Right lobe of liver (tissue), 6 donors: Measurements from ENCODE around the gene IBSP. TPM values are rescaled to one million over a fixed set of nuclear protein-coding genes. Genes with fewer than 3 reads are reported as not detected.

ENCODE experiments used
- ATAC-seq, 4 donors: fragments of 200-7000 bp; cut with Tn5 transposase; one replicate each; pipeline ENCODE4 v1.9.1; 2020; ENCODE audit warnings: mild to moderate bottlenecking in 4 of 4, moderate library complexity in 4 of 4
- DNase-seq, 3 donors: peaks; one replicate each; pipeline ENCODE4 v3.0.0-alpha.2; 2020
- H3K27ac ChIP-seq, 3 donors: fragments of 200-600 bp; one replicate each; pipeline ENCODE4 v1.8.0; 2022
- H3K27me3 ChIP-seq, 2 donors: fragments of 200-600 bp; one replicate each; pipeline ENCODE4 v1.8.0; 2022
- H3K36me3 ChIP-seq, 4 donors: fragments of 200-600 bp; sonication (generic) in 1 of 4; one replicate each; pipeline versions ENCODE4 v1.5.1 to v1.8.0; 2017 to 2022; ENCODE audit warnings: control low read depth in 1 of 4
- H3K4me1 ChIP-seq, 4 donors: fragments of 200-600 bp; sonication (generic) in 1 of 4; one replicate each; pipeline versions ENCODE4 v1.5.1 to v1.8.0; 2017 to 2022; ENCODE audit warnings: control low read depth in 1 of 4
- H3K4me3 ChIP-seq, 3 donors: fragments of 200-600 bp; one replicate each; pipeline ENCODE4 v1.8.0; 2022
- H3K9me3 ChIP-seq, 4 donors: fragments of 200-600 bp; sonication (generic) in 1 of 4; one replicate each; pipeline versions ENCODE4 v1.5.1 to v1.8.0; 2017 to 2022; ENCODE audit warnings: control low read depth in 1 of 4
- CTCF ChIP-seq, 4 donors: fragments of 200-600 bp in 3 of 4; fragments of 450-650 bp in 1 of 4; IDR thresholded peaks; one replicate each; pipeline versions ENCODE4 v1.5.1 to v1.8.0; 2016 to 2022; ENCODE audit warnings: antibody characterized with exemption in 4 of 4, mild to moderate bottlenecking in 2 of 4
- POLR2A ChIP-seq: fragments of 450-650 bp; IDR thresholded peaks from one replicate; pipeline ENCODE4 v1.6.1; 2017; ENCODE audit warnings: antibody characterized with exemption, mild to moderate bottlenecking
- WGBS: methylation state at CpG from one replicate; pipeline ENCODE4 v1.1.6; 2018; ENCODE audit warnings: low coverage, low lambda C conversion rate; ENCODE audit not compliant: insufficient coverage; ENCODE audit errors: missing lambda C conversion rate; 5-methylcytosine and 5-hydroxymethylcytosine counted together
- intact Hi-C, 2 donors: fragments of 100-400 bp; cut with DNase I; formaldehyde crosslinking; loops; one replicate each; pipeline versions ENCODE4 v1.11.2 to v1.14.1; 2022
- total RNA-seq, 6 experiments: library from RNA; depleted of rRNA in 2 of 6; stranded (reverse); fragments of >200 nt in 2 of 6; fragmentation: NEBNext Ultra II Directional in 3 of 6; extraction: Animal tissue kit (Norgen Biotek cat#: 25700) in 3 of 6; gene quantifications; one replicate each; pipeline versions ENCODE4 v1.1.0 to v1.2.4, GENCODE V29; 2016 to 2023
- donor health status: DM: no; HTN: yes; CAD: no.
- donor health status: DM: no; HTN: no; CAD: no.
- donor health status: DM: no; HTN: no; CAD: no.
- donor health status: DM: no; HTN: yes; CAD: no.
- donor health status: DM: no; HTN: yes; CAD: no.

Gene IBSP
- total RNA-seq, 6 experiments from 2014 or later: not detected

- H3K9me3 ChIP-seq: no peaks in the 10 kb centered on the region
- H3K27ac ChIP-seq: no peak overlapping the region
- no peaks in the 10 kb centered on the region for H3K36me3 ChIP-seq
- WGBS: 35% methylated on average over 3 of the region's 4 CpGs
- ATAC-seq: peak in 3 of 4 donors; percentile 17 to 29 (median 27)
- H3K4me1 ChIP-seq: peaks cover 0 to 20% (median 0%) of the 10 kb centered on the region in 4 donors
- DNase-seq: no peak
- TF ChIP-seq CTCF (IDR thresholded peaks at IDR 0.05): no peak
- no peak for TF ChIP-seq POLR2A
- no peak overlapping the region for H3K4me3 ChIP-seq
- no peaks in the 10 kb centered on the region for H3K27me3 ChIP-seq
- intact Hi-C loops: loop anchor here (5.0 to 10.0 kb wide), 3 partner anchors 115 to 165 kb away; no protein-coding TSS in a partner anchor
Measured at GRCh38 chr4:87849612-87850011, 50.3 kb downstream of the IBSP start.

GRCh38 chr4:87851332-87851731 lies 52.0 kb downstream of the IBSP start:
- ATAC-seq (peak; percentile 22 to 49 (median 39)), DNase-seq (peak in 1 of 3 donors; percentile 36)
- no peak for TF ChIP-seq CTCF (IDR thresholded peaks at IDR 0.05)
- no peak for TF ChIP-seq POLR2A
- 66% methylated on average over 8 of the region's 8 CpGs for WGBS
- Histone ChIP-seq H3K27me3 (no peaks in the 10 kb centered on the region), H3K36me3 (no peaks in the 10 kb centered on the region), H3K27ac (peak overlapping the region in 1 of 3 donors; percentile 30), H3K4me3 (no peak overlapping the region), H3K4me1 (peaks cover 0 to 20% (median 0%) of the 10 kb centered on the region in 4 donors), H3K9me3 (no peaks in the 10 kb centered on the region)
- intact Hi-C loops: loop anchor here (5.0 to 10.0 kb wide), 2 partner anchors 113 to 121 kb away; no protein-coding TSS in a partner anchor

DNA sequence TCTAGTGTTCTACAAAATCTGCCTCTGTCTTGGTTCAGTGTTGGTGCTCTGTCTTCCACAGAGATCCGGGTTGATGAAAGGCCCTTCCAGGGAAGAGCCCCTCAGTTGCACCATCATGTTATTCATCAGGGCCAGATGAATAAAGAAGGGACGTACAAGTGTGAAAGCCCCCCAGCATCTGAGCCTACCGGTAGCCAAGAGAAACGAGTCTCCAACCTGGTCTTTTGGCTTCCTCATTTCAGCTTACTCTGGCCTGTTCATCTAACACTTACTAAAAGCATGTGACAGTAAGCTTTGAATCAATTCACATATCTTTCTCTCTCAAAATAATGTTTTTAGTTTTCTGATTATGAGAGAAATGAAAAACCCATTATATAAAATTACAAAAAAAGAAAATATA lies 52.6 kb downstream of the IBSP start:
- no peak for DNase-seq
- Histone ChIP-seq H3K27ac (no peak overlapping the region), H3K27me3 (no peaks in the 10 kb centered on the region), H3K4me3 (no peak overlapping the region), H3K36me3 (no peaks in the 10 kb centered on the region), H3K9me3 (no peaks in the 10 kb centered on the region), H3K4me1 (peaks cover 0 to 20% (median 0%) of the 10 kb centered on the region in 4 donors)
- intact Hi-C loops: loop anchor here (5.0 to 10.0 kb wide), 2 partner anchors 113 to 120 kb away; no protein-coding TSS in a partner anchor
- TF ChIP-seq CTCF (IDR thresholded peaks at IDR 0.05) (no peak), POLR2A (no peak)
- ATAC-seq: no peak
- 80% methylated on average over 4 of the region's 4 CpGs for WGBS

- H3K4me3 ChIP-seq: no peak overlapping the region
- H3K36me3 ChIP-seq: no peaks in the 10 kb centered on the region
- no peaks in the 10 kb centered on the region for H3K9me3 ChIP-seq
- H3K27ac ChIP-seq: no peak overlapping the region
- ATAC-seq: peak; percentile 50 to 74 (median 62)
- no peak for DNase-seq
- no peaks in the 10 kb centered on the region for H3K27me3 ChIP-seq
- H3K4me1 ChIP-seq: peaks cover 0 to 20% (median 0%) of the 10 kb centered on the region in 4 donors
- intact Hi-C loops: loop anchor here (5.0 to 10.0 kb wide), 2 partner anchors 112 to 119 kb away; no protein-coding TSS in a partner anchor
- no peak for TF ChIP-seq POLR2A
- TF ChIP-seq CTCF (IDR thresholded peaks at IDR 0.05): peak; percentile 51 to 66 (median 52)
- WGBS: 0% methylated on average over 3 of the region's 3 CpGs
Measured at GRCh38 chr4:87853108-87853507, 53.8 kb downstream of the IBSP start.
